Immature natural killer cell (primary cell): ENCODE results near the gene OSBPL2. TPM values are rescaled to one million over a fixed set of nuclear protein-coding genes. Genes with fewer than 3 reads are reported as not detected.

ENCODE experiments used
- DNase-seq, 3 donors: peaks; one replicate each; pipeline ENCODE4 v3.0.0; 2022; ENCODE audit warnings: mixed read lengths in 1 of 3
- H3K27ac Mint-ChIP-seq, 6 donors: one replicate each; pipeline ENCODE4 v1.8.0; 2020; ENCODE audit warnings: mixed read lengths in 6 of 6, mild to moderate bottlenecking in 5 of 6, inconsistent platforms in 4 of 6, moderate library complexity in 3 of 6
- H3K27me3 Mint-ChIP-seq, 3 donors: one replicate each; pipeline ENCODE4 v1.8.0; 2020 to 2021; ENCODE audit warnings: low read depth in 3 of 3, mild to moderate bottlenecking in 3 of 3, mixed read lengths in 3 of 3, moderate library complexity in 3 of 3, inconsistent platforms in 1 of 3
- H3K36me3 Mint-ChIP-seq, 3 donors: one replicate each; pipeline ENCODE4 v1.8.0; 2020; ENCODE audit warnings: mixed read lengths in 3 of 3, inconsistent platforms in 2 of 3, mild to moderate bottlenecking in 2 of 3
- H3K4me1 Mint-ChIP-seq, 2 donors: one replicate each; pipeline ENCODE4 v1.8.0; 2020; ENCODE audit warnings: inconsistent platforms in 2 of 2, mild to moderate bottlenecking in 2 of 2, mixed read lengths in 2 of 2, moderate library complexity in 1 of 2
- H3K4me3 Mint-ChIP-seq, 5 donors: one replicate each; pipeline ENCODE4 v1.8.0; 2020; ENCODE audit warnings: mild to moderate bottlenecking in 5 of 5, mixed read lengths in 5 of 5, inconsistent platforms in 3 of 5, moderate library complexity in 3 of 5
- H3K9me3 Mint-ChIP-seq, 6 donors: one replicate each; pipeline ENCODE4 v1.8.0; 2020; ENCODE audit warnings: mild to moderate bottlenecking in 6 of 6, mixed read lengths in 6 of 6, inconsistent platforms in 4 of 6, moderate library complexity in 3 of 6
- polyA plus RNA-seq, 3 donors: library from polyadenylated mRNA; unstranded; fragments of 300-500 nt; fragmentation: Illumina TruSeq; gene quantifications; one replicate each; pipeline ENCODE4 v1.2.3, GENCODE V29; 2021

Gene OSBPL2
- 10 to 100 TPM; 17.9 to 45.2 (median 24.5) TPM for polyA plus RNA-seq

- H3K36me3 Mint-ChIP-seq = peaks cover 0 to 4% (median 0%) of the 10 kb centered on the region in 3 donors
- peak within 1 kb of the TSS; percentile 87 to 93 (median 90) for H3K27ac Mint-ChIP-seq
- DNase-seq = peak; percentile 100
- H3K4me1 Mint-ChIP-seq = peaks cover 44 to 46% of the 10 kb centered on the region in 2 donors
- H3K9me3 Mint-ChIP-seq = no peaks in the 10 kb centered on the region
- H3K27me3 Mint-ChIP-seq = peaks cover 0 to 2% (median 2%) of the 10 kb centered on the region in 3 donors
- H3K4me3 Mint-ChIP-seq = peak within 1 kb of the TSS; percentile 88 to 89 (median 89)
Observed at GRCh38 chr20:62237801-62238568, at the start of gene OSBPL2. Gene OSBPL2, plus strand, starts transcription at chr20:62238521. Its CDS starts 17,664 bp downstream, at chr20:62256185.

- H3K4me1 Mint-ChIP-seq = peaks cover 4 to 26% of the 10 kb centered on the region in 2 donors
- no peak for DNase-seq
- H3K27ac Mint-ChIP-seq = no peak overlapping the region
- H3K4me3 Mint-ChIP-seq = no peak overlapping the region
- H3K9me3 Mint-ChIP-seq = no peaks in the 10 kb centered on the region
- peaks cover 0 to 6% (median 2%) of the 10 kb centered on the region in 3 donors for H3K27me3 Mint-ChIP-seq
- H3K36me3 Mint-ChIP-seq = peaks cover 4 to 14% (median 4%) of the 10 kb centered on the region in 3 donors
Observed at GRCh38 chr20:62190639-62191411, 47.5 kb upstream of the OSBPL2 start.

GRCh38 chr20:62191781-62192559 is 46.4 kb upstream of the OSBPL2 start:
- H3K9me3 Mint-ChIP-seq = no peaks in the 10 kb centered on the region

GRCh38 chr20:62192635-62193034 is 45.7 kb upstream of the OSBPL2 start:
- DNase-seq = no peak
- H3K36me3 Mint-ChIP-seq = peaks cover 4 to 14% (median 4%) of the 10 kb centered on the region in 3 donors
- H3K27me3 Mint-ChIP-seq = peaks cover 0 to 3% (median 0%) of the 10 kb centered on the region in 3 donors
- H3K27ac Mint-ChIP-seq = no peak overlapping the region
- no peak overlapping the region for H3K4me3 Mint-ChIP-seq
- H3K4me1 Mint-ChIP-seq = peaks cover 0 to 10% of the 10 kb centered on the region in 2 donors
- H3K9me3 Mint-ChIP-seq = no peaks in the 10 kb centered on the region

More at GRCh38 chr20:62191781-62192559, 46.4 kb upstream of the OSBPL2 start:
- H3K27me3 Mint-ChIP-seq = peaks cover 0 to 6% (median 0%) of the 10 kb centered on the region in 3 donors
- no peak overlapping the region for H3K27ac Mint-ChIP-seq
- H3K4me3 Mint-ChIP-seq = no peak overlapping the region
- DNase-seq = no peak
- peaks cover 4 to 14% (median 4%) of the 10 kb centered on the region in 3 donors for H3K36me3 Mint-ChIP-seq
- peaks cover 1 to 16% of the 10 kb centered on the region in 2 donors for H3K4me1 Mint-ChIP-seq

- DNase-seq = no peak
- Mint-ChIP-seq H3K4me1 (peaks cover 0 to 6% of the 10 kb centered on the region in 2 donors), H3K27me3 (peaks cover 0 to 2% (median 0%) of the 10 kb centered on the region in 3 donors), H3K27ac (no peak overlapping the region), H3K4me3 (no peak overlapping the region), H3K36me3 (peaks cover 4 to 14% (median 4%) of the 10 kb centered on the region in 3 donors), H3K9me3 (no peaks in the 10 kb centered on the region)
Observed at GRCh38 chr20:62193079-62194025, 45.0 kb upstream of the OSBPL2 start.

- no peak overlapping the region for H3K27ac Mint-ChIP-seq
- H3K27me3 Mint-ChIP-seq = peaks cover 0 to 4% (median 0%) of the 10 kb centered on the region in 3 donors
Observed at GRCh38 chr20:62195075-62195405, 43.3 kb upstream of the OSBPL2 start.

GRCh38 chr20:62195736-62196135 is 42.6 kb upstream of the OSBPL2 start:
- Mint-ChIP-seq H3K9me3 (no peaks in the 10 kb centered on the region), H3K4me1 (no peaks in the 10 kb centered on the region), H3K36me3 (peaks cover 8 to 21% (median 12%) of the 10 kb centered on the region in 3 donors), H3K4me3 (no peak overlapping the region), H3K27me3 (peaks cover 0 to 4% (median 0%) of the 10 kb centered on the region in 3 donors), H3K27ac (no peak overlapping the region)
- DNase-seq = no peak

More at GRCh38 chr20:62195075-62195405, 43.3 kb upstream of the OSBPL2 start:
- Mint-ChIP-seq H3K9me3 (no peaks in the 10 kb centered on the region), H3K36me3 (peaks cover 6 to 21% (median 7%) of the 10 kb centered on the region in 3 donors), H3K4me3 (no peak overlapping the region), H3K4me1 (peaks cover 0 to 4% of the 10 kb centered on the region in 2 donors)
- no peak for DNase-seq

- no peak for DNase-seq
Observed at GRCh38 chr20:62196286-62196685, 42.0 kb upstream of the OSBPL2 start.

GRCh38 chr20:62197311-62197710 is 41.0 kb upstream of the OSBPL2 start:
- Mint-ChIP-seq H3K27ac (no peak overlapping the region), H3K4me3 (no peak overlapping the region), H3K4me1 (no peaks in the 10 kb centered on the region), H3K9me3 (no peaks in the 10 kb centered on the region), H3K36me3 (peaks cover 8 to 20% (median 12%) of the 10 kb centered on the region in 3 donors), H3K27me3 (peaks cover 0 to 4% (median 0%) of the 10 kb centered on the region in 3 donors)
- no peak for DNase-seq

More at GRCh38 chr20:62196286-62196685, 42.0 kb upstream of the OSBPL2 start:
- peaks cover 8 to 20% (median 12%) of the 10 kb centered on the region in 3 donors for H3K36me3 Mint-ChIP-seq
- H3K4me1 Mint-ChIP-seq = no peaks in the 10 kb centered on the region
- no peaks in the 10 kb centered on the region for H3K9me3 Mint-ChIP-seq
- H3K4me3 Mint-ChIP-seq = no peak overlapping the region
- H3K27me3 Mint-ChIP-seq = peaks cover 0 to 4% (median 0%) of the 10 kb centered on the region in 3 donors
- H3K27ac Mint-ChIP-seq = no peak overlapping the region

- Mint-ChIP-seq H3K4me3 (no peak overlapping the region), H3K9me3 (no peaks in the 10 kb centered on the region), H3K36me3 (peaks cover 8 to 20% (median 12%) of the 10 kb centered on the region in 3 donors), H3K4me1 (no peaks in the 10 kb centered on the region), H3K27ac (no peak overlapping the region), H3K27me3 (peaks cover 0 to 4% (median 0%) of the 10 kb centered on the region in 3 donors)
- no peak for DNase-seq
Observed at GRCh38 chr20:62197801-62198200, 40.5 kb upstream of the OSBPL2 start.

GRCh38 chr20:62198496-62198895 is 39.8 kb upstream of the OSBPL2 start:
- Mint-ChIP-seq H3K9me3 (no peaks in the 10 kb centered on the region), H3K27me3 (peaks cover 0 to 4% (median 0%) of the 10 kb centered on the region in 3 donors), H3K36me3 (peaks cover 14 to 24% (median 17%) of the 10 kb centered on the region in 3 donors), H3K4me1 (no peaks in the 10 kb centered on the region), H3K4me3 (no peak overlapping the region), H3K27ac (peak overlapping the region in 1 of 6 donors; percentile 30)
- no peak for DNase-seq

- Mint-ChIP-seq H3K27me3 (peaks cover 0 to 4% (median 0%) of the 10 kb centered on the region in 3 donors), H3K27ac (no peak overlapping the region), H3K4me3 (no peak overlapping the region), H3K36me3 (peaks cover 14 to 26% (median 18%) of the 10 kb centered on the region in 3 donors), H3K4me1 (no peaks in the 10 kb centered on the region), H3K9me3 (no peaks in the 10 kb centered on the region)
- no peak for DNase-seq
Observed at GRCh38 chr20:62198931-62199330, 39.4 kb upstream of the OSBPL2 start.
